ENCODE results near the gene AARSD1.
"Not testable (repeated sequence)": the region's sequence is repeated elsewhere in the genome, so short reads cannot be mapped to it uniquely, and the experiment has no call there.

The AARSD1 gene

GRCh38 chr17:42975701-42976100 lies 11.4 kb upstream of the AARSD1 start:
- H3K9ac ChIP-seq (ENCODE audit: low read depth, low read length); H3K4me3 ChIP-seq (ENCODE audit: low read length); H3K36me3 ChIP-seq (ENCODE audit: insufficient read depth, low read depth, low read length); H3K4me1 ChIP-seq (ENCODE audit: insufficient read depth, low read length); H3K9me3 ChIP-seq (ENCODE audit: insufficient read depth, low read depth, low read length); H3K27me3 ChIP-seq (ENCODE audit: insufficient read depth, low read length); H3K27ac ChIP-seq (ENCODE audit: low read length): not testable (repeated sequence)

- Histone ChIP-seq H3K4me1 (ENCODE audit: insufficient read depth, low read length) (peaks cover 4% of the 10 kb centered on the region; the same call in 1 of the 2 replicates), H3K9me3 (ENCODE audit: insufficient read depth, low read depth, low read length) (no peaks in the 10 kb centered on the region), H3K36me3 (ENCODE audit: insufficient read depth, low read depth, low read length) (no peaks in the 10 kb centered on the region), H3K27me3 (ENCODE audit: insufficient read depth, low read length) (no peaks in the 10 kb centered on the region), H3K27ac (ENCODE audit: low read length) (no peak overlapping the region), H3K4me3 (ENCODE audit: low read length) (no peak overlapping the region), H3K9ac (ENCODE audit: low read depth, low read length) (no peak overlapping the region)
These were observed 11.0 kb upstream of the AARSD1 start for GRCh38 chr17:42975265-42975664.

- H3K9ac ChIP-seq (ENCODE audit: low read depth, low read length); H3K4me3 ChIP-seq (ENCODE audit: low read length); H3K27me3 ChIP-seq (ENCODE audit: insufficient read depth, low read length); H3K9me3 ChIP-seq (ENCODE audit: insufficient read depth, low read depth, low read length); H3K27ac ChIP-seq (ENCODE audit: low read length); H3K4me1 ChIP-seq (ENCODE audit: insufficient read depth, low read length); H3K36me3 ChIP-seq (ENCODE audit: insufficient read depth, low read depth, low read length): not testable (repeated sequence)
These were observed 9.1 kb upstream of the AARSD1 start for GRCh38 chr17:42973323-42973722.

DNA sequence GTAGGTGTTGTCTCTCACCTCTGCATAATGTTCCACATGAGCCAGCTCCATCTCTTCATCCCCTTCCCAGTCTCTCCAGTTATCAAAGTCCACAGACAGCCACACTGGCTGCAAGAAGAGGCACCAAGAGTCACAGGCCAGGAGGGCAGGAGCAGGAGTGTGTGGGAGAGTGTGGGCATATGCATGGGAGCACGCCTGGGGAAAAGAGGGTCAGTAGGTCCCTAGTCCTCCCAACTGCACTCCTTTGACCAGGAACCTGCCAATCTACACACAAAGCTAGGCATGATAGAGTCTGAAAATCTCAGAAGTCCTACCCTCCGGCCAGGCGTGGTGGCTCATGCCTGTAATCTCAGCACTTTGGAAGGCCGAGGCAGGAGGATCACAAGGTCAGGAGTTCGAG lies 7.3 kb upstream of the AARSD1 start:
- no peaks in the 10 kb centered on the region for H3K27me3 ChIP-seq (ENCODE audit: insufficient read depth, low read length)
- no peaks in the 10 kb centered on the region for H3K9me3 ChIP-seq (ENCODE audit: insufficient read depth, low read depth, low read length)
- no peaks in the 10 kb centered on the region for H3K4me1 ChIP-seq (ENCODE audit: insufficient read depth, low read length)
- no peaks in the 10 kb centered on the region for H3K36me3 ChIP-seq (ENCODE audit: insufficient read depth, low read depth, low read length)
- no peak overlapping the region for H3K27ac ChIP-seq (ENCODE audit: low read length)
- H3K9ac ChIP-seq (ENCODE audit: low read depth, low read length): no peak overlapping the region
- no peak overlapping the region for H3K4me3 ChIP-seq (ENCODE audit: low read length)

GRCh38 chr17:42969001-42969581 lies 4.8 kb upstream of the AARSD1 start:
- Histone ChIP-seq H3K27ac (ENCODE audit: low read length) (no peak overlapping the region), H3K36me3 (ENCODE audit: insufficient read depth, low read depth, low read length) (no peaks in the 10 kb centered on the region), H3K9ac (ENCODE audit: low read depth, low read length) (no peak overlapping the region)

DNA sequence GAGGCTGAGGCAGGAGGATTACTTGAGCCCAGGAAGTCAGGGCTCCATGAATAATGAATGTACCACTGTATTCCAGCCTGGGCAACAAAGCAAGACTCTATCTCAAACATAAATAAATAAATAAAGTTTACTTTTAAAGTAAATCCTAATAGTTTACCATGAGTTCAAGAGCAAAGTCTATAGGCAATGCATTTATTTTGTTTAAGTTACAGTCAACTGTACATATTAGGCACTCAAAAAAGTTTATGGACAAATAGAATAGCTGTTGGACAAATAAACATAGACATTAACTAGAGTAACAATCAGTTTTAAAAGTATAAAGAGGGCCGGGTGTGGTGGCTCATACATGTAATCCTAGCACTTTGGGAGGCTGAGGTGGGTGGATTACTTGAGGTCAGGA lies 3.7 kb upstream of the AARSD1 start:
- H3K27me3 ChIP-seq (ENCODE audit: insufficient read depth, low read length): no peaks in the 10 kb centered on the region
- H3K36me3 ChIP-seq (ENCODE audit: insufficient read depth, low read depth, low read length): no peaks in the 10 kb centered on the region
- no peak overlapping the region for H3K9ac ChIP-seq (ENCODE audit: low read depth, low read length)
- H3K4me3 ChIP-seq (ENCODE audit: low read length): no peak overlapping the region
- no peak overlapping the region for H3K27ac ChIP-seq (ENCODE audit: low read length)
- H3K9me3 ChIP-seq (ENCODE audit: insufficient read depth, low read depth, low read length): no peaks in the 10 kb centered on the region
- no peaks in the 10 kb centered on the region for H3K4me1 ChIP-seq (ENCODE audit: insufficient read depth, low read length)

More at GRCh38 chr17:42969001-42969581, 4.8 kb upstream of the AARSD1 start:
- no peaks in the 10 kb centered on the region for H3K27me3 ChIP-seq (ENCODE audit: insufficient read depth, low read length)
- H3K4me1 ChIP-seq (ENCODE audit: insufficient read depth, low read length): no peaks in the 10 kb centered on the region
- H3K9me3 ChIP-seq (ENCODE audit: insufficient read depth, low read depth, low read length): no peaks in the 10 kb centered on the region
- no peak overlapping the region for H3K4me3 ChIP-seq (ENCODE audit: low read length)

- H3K27me3 ChIP-seq (ENCODE audit: insufficient read depth, low read length): no peaks in the 10 kb centered on the region
- H3K4me1 ChIP-seq (ENCODE audit: insufficient read depth, low read length): no peaks in the 10 kb centered on the region
- H3K36me3 ChIP-seq (ENCODE audit: insufficient read depth, low read depth, low read length): peaks cover 83% of the 10 kb centered on the region
- H3K4me3 ChIP-seq (ENCODE audit: low read length): no peak overlapping the region
- no peaks in the 10 kb centered on the region for H3K9me3 ChIP-seq (ENCODE audit: insufficient read depth, low read depth, low read length)
- no peak overlapping the region for H3K9ac ChIP-seq (ENCODE audit: low read depth, low read length)
- no peak overlapping the region for H3K27ac ChIP-seq (ENCODE audit: low read length)
These were observed 10.6 kb downstream of the AARSD1 start for GRCh38 chr17:42953669-42954068.

DNA sequence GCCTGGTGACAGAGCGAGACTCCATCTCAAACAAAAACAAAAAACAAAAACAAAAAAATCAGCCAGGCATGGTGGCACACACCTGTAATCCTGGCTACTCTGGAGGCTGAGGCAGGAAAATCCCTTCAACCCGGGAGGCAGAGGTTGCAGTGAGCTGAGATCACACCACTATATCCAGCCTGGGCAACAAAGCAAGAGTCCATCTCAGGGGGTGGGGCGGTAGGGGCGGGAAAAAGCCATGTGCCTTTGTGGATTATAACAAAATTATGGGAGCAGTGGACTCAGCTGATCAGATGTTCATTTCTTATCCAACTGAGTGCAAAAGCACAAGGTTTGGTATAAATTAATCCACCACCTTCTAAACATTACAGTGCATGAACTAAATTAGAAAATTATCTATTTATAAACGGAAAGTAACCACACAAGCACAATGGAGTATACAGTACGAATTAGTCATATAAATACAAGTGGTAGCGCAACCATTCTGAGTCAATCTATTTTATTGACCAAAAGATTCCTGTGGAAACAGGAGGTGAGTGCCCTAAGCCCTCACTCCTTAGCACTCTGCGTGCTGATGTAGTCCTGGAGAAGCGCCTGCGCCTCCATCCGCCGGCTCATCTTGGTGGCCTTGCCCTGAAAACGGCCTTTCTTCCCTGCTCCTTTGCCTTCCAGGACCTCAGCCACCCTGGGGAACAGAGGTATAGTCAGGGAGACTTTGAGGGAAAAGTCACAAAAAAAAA lies 14.0 kb downstream of the AARSD1 start:
- Histone ChIP-seq H3K4me1 (ENCODE audit: insufficient read depth, low read length) (no peaks in the 10 kb centered on the region), H3K36me3 (ENCODE audit: insufficient read depth, low read depth, low read length) (peaks cover 62% of the 10 kb centered on the region), H3K9me3 (ENCODE audit: insufficient read depth, low read depth, low read length) (no peaks in the 10 kb centered on the region), H3K27me3 (ENCODE audit: insufficient read depth, low read length) (no peaks in the 10 kb centered on the region), H3K4me3 (ENCODE audit: low read length) (no peak overlapping the region), H3K9ac (ENCODE audit: low read depth, low read length) (no peak overlapping the region), H3K27ac (ENCODE audit: low read length) (no peak overlapping the region)

- H3K9ac ChIP-seq (ENCODE audit: low read depth, low read length): no peak overlapping the region
- peaks cover 32% of the 10 kb centered on the region for H3K36me3 ChIP-seq (ENCODE audit: insufficient read depth, low read depth, low read length)
- no peaks in the 10 kb centered on the region for H3K9me3 ChIP-seq (ENCODE audit: insufficient read depth, low read depth, low read length)
- H3K4me1 ChIP-seq (ENCODE audit: insufficient read depth, low read length): no peaks in the 10 kb centered on the region
- no peak overlapping the region for H3K4me3 ChIP-seq (ENCODE audit: low read length)
- H3K27ac ChIP-seq (ENCODE audit: low read length): no peak overlapping the region
- no peaks in the 10 kb centered on the region for H3K27me3 ChIP-seq (ENCODE audit: insufficient read depth, low read length)
These were observed 17.4 kb downstream of the AARSD1 start for GRCh38 chr17:42946812-42947211.

DNA sequence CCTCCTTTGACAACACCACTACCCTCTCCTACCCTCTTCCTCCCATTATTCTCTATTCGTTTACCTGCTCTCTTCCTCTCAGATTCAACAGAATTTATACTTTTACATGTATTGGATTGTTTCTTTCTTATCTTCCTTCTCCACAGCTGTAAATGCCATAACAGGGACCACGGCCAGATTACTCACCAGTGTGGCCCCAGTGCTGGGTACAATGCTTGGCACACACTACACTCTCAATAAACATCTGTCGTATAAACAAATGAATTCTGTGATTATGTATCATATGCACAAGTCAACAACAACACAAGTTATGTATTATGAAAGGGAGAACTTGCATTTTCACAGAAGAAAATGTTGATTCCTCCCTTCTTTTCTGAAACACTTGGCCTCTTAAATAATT lies 20.0 kb downstream of the AARSD1 start:
- Histone ChIP-seq H3K27ac (ENCODE audit: low read length) (no peak overlapping the region), H3K9ac (ENCODE audit: low read depth, low read length) (no peak overlapping the region), H3K27me3 (ENCODE audit: insufficient read depth, low read length) (no peaks in the 10 kb centered on the region), H3K4me3 (ENCODE audit: low read length) (no peak overlapping the region), H3K9me3 (ENCODE audit: insufficient read depth, low read depth, low read length) (no peaks in the 10 kb centered on the region), H3K4me1 (ENCODE audit: insufficient read depth, low read length) (no peaks in the 10 kb centered on the region), H3K36me3 (ENCODE audit: insufficient read depth, low read depth, low read length) (peaks cover 8% of the 10 kb centered on the region; the same call in 1 of the 2 replicates)

- Histone ChIP-seq H3K4me1 (ENCODE audit: insufficient read depth, low read length) (no peaks in the 10 kb centered on the region), H3K27ac (ENCODE audit: low read length) (no peak overlapping the region), H3K36me3 (ENCODE audit: insufficient read depth, low read depth, low read length) (no peaks in the 10 kb centered on the region), H3K9ac (ENCODE audit: low read depth, low read length) (no peak overlapping the region), H3K27me3 (ENCODE audit: insufficient read depth, low read length) (no peaks in the 10 kb centered on the region), H3K4me3 (ENCODE audit: low read length) (no peak overlapping the region), H3K9me3 (ENCODE audit: insufficient read depth, low read depth, low read length) (no peaks in the 10 kb centered on the region)
These were observed 26.3 kb downstream of the AARSD1 start for GRCh38 chr17:42937712-42938596.

DNA sequence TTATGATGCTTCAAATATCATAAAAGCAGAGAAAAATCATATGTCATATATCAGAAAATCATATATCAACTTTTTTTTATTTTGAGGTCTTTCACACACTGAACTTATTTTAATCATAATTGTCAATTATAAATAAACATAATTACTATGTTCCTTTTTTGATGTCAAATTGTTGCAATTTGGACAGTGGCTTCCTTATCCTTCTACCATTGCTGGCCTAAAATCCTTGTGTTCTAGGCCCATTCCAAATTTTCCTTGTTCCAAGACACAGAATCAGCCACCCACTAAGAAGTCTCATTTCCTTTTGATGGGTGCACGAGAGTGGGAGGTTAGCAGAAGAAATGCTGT lies 34.8 kb downstream of the AARSD1 start:
- no peaks in the 10 kb centered on the region for H3K4me1 ChIP-seq (ENCODE audit: insufficient read depth, low read length)
- no peaks in the 10 kb centered on the region for H3K9me3 ChIP-seq (ENCODE audit: insufficient read depth, low read depth, low read length)
- no peaks in the 10 kb centered on the region for H3K27me3 ChIP-seq (ENCODE audit: insufficient read depth, low read length)
- no peak overlapping the region for H3K27ac ChIP-seq (ENCODE audit: low read length)
- no peak overlapping the region for H3K4me3 ChIP-seq (ENCODE audit: low read length)
- H3K36me3 ChIP-seq (ENCODE audit: insufficient read depth, low read depth, low read length): no peaks in the 10 kb centered on the region
- no peak overlapping the region for H3K9ac ChIP-seq (ENCODE audit: low read depth, low read length)
